Activated CD4-positive, alpha-beta T cell treated with anti-CD3 and anti-CD28 coated beads, Interleukin-2, amount 10 ng/mL, durations not matched to agents 7 days and 5 days (primary cell): ENCODE measurements around the gene GALNT10. TPM values are rescaled to one million over a fixed set of nuclear protein-coding genes. Genes with fewer than 3 reads are reported as not detected.

Experiments used
- CTCF ChIA-PET: fragments of 350-600 bp; sonication (Branson Sonifier 250); formaldehyde crosslinking; loops from one replicate; lab custom pipeline; 2021; ENCODE audit warnings: antibody characterized with exemption; lab: Charles Lee
- POLR2A ChIA-PET: fragments of 350-600 bp; sonication (Branson Sonifier 250); formaldehyde crosslinking; loops from one replicate; lab custom pipeline; 2021; ENCODE audit warnings: antibody characterized with exemption; lab: Charles Lee
- DNase-seq: peaks from one replicate; pipeline ENCODE4 v3.0.0-alpha.2; 2020
- H3K27ac Mint-ChIP-seq: one replicate; pipeline ENCODE4 v1.8.0; 2021; ENCODE audit warnings: mild to moderate bottlenecking, moderate library complexity, mixed read lengths
- H3K27me3 Mint-ChIP-seq: one replicate; pipeline ENCODE4 v1.8.0; 2021; ENCODE audit warnings: mixed read lengths
- H3K36me3 Mint-ChIP-seq: one replicate; pipeline ENCODE4 v1.8.0; 2021; ENCODE audit warnings: low read depth, mixed read lengths
- H3K4me1 Mint-ChIP-seq: one replicate; pipeline ENCODE4 v1.8.0; 2021; ENCODE audit warnings: mixed read lengths
- H3K4me3 Mint-ChIP-seq: one replicate; pipeline ENCODE4 v1.8.0; 2021; ENCODE audit warnings: mild to moderate bottlenecking, moderate library complexity, mixed read lengths
- H3K9me3 Mint-ChIP-seq: one replicate; pipeline ENCODE4 v1.8.0; 2021; ENCODE audit warnings: mixed read lengths
- total RNA-seq, 2 experiments: library from RNA; stranded (reverse); gene quantifications; one replicate each; pipeline ENCODE4 v1.2.3, GENCODE V29; 2021

Gene GALNT10
- total RNA-seq, 2 experiments from 2014 or later: 44.2 to 47.2 TPM

DNA sequence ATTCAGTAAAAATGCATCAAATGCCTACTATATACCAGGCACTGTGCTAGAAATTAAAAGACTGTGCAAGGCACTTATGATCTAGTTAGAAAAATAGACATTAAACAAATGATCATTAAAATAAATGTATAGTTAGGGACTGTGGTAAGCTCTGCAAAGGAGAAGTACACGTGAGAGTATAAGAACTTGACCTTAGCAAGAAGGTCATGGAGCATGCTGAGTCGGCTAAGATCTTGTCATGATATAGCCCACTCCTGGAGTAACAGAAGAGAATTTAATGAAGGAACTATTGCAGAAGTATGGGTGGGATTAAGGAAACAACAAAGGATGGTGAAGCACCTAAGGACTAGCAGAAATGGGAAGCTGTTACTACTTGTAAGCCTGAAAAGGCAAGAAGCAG is 231.8 kb downstream of the GALNT10 start:
- Mint-ChIP-seq H3K4me3 (no peak overlapping the region), H3K36me3 (peaks cover 35% of the 10 kb centered on the region), H3K27ac (no peak overlapping the region), H3K9me3 (peaks cover 3% of the 10 kb centered on the region), H3K4me1 (peaks cover 2% of the 10 kb centered on the region), H3K27me3 (no peaks in the 10 kb centered on the region)
- DNase-seq: no peak
- ChIA-PET CTCF (interaction anchor here (0.6 to 2.5 kb wide), 4 partner anchors 15 to 350 kb away, joined by 3 to 9 read pairs (median 4); no protein-coding TSS in a partner anchor), POLR2A (no interaction called here)

DNA sequence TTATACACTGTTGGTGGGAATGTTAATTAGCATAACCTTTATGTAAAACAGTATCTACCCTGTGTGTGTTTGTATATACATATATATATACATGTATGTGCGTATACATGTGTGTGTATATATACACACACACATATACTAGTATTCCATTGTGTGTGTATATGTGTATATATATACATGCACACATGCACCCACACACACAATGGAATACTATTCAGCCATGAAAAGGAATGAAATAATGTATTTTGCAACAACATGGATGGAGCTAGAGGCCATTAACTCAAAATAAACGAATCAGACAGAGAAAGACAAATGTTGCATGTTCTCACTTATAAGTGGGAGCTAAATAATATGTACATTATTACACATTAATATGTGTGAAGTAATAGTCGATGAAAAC is 237.7 kb downstream of the GALNT10 start:
- Mint-ChIP-seq H3K4me1 (peaks cover 2% of the 10 kb centered on the region), H3K27me3 (no peaks in the 10 kb centered on the region), H3K27ac (no peak overlapping the region), H3K9me3 (peaks cover 2% of the 10 kb centered on the region), H3K36me3 (peaks cover 12% of the 10 kb centered on the region), H3K4me3 (no peak overlapping the region)
- CTCF ChIA-PET: no interaction called here
- POLR2A ChIA-PET: no interaction called here
- DNase-seq: no peak

DNA sequence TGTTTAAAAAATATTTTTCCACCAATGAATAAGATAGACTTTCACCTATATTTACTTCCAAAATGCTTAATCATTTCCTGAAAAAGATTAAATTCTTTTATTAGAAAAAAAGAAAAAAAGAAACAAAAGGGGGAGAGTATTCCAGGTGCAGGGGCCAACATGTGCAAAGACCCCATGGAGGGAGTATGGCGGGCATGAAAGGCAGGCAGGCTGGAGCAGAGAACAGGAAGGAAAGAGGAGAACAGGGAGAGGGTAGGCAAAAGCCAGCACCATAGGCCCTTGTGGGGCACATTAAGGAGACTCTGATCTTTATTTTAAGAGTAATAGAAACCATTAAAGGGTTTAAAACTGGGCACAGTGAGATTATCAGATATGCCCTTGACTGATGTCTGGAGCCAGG is 238.8 kb downstream of the GALNT10 start:
- Mint-ChIP-seq H3K36me3 (peaks cover 10% of the 10 kb centered on the region), H3K4me1 (peaks cover 2% of the 10 kb centered on the region), H3K4me3 (no peak overlapping the region), H3K9me3 (peaks cover 2% of the 10 kb centered on the region), H3K27me3 (no peaks in the 10 kb centered on the region), H3K27ac (no peak overlapping the region)
- POLR2A ChIA-PET: no interaction called here
- CTCF ChIA-PET: no interaction called here
- no peak for DNase-seq

DNA sequence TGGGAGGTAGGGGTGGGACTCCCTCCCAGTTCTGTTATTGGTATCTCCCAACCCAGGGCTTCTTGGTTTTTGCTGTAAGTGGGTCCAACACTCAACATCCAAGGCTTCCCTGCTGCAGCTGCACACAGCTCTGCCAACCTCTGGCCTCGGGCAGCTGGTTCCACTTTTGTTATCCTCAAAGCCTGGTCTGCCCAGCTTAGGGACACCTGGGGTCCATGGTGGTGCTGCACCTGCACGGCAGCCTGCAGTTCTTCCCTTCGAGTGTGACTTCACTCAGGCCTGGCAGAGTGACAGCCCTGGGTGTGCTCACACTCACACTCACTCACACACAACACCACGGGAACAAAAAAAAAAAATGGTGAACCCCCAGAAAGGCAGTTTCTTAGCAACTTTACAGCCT is 239.9 kb downstream of the GALNT10 start:
- no peak overlapping the region for H3K27ac Mint-ChIP-seq
- no peaks in the 10 kb centered on the region for H3K4me1 Mint-ChIP-seq
- peaks cover 15% of the 10 kb centered on the region for H3K36me3 Mint-ChIP-seq
- no peaks in the 10 kb centered on the region for H3K27me3 Mint-ChIP-seq
- POLR2A ChIA-PET: no interaction called here
- CTCF ChIA-PET: no interaction called here
- no peak overlapping the region for H3K4me3 Mint-ChIP-seq
- no peak for DNase-seq
- H3K9me3 Mint-ChIP-seq: peaks cover 2% of the 10 kb centered on the region

DNA sequence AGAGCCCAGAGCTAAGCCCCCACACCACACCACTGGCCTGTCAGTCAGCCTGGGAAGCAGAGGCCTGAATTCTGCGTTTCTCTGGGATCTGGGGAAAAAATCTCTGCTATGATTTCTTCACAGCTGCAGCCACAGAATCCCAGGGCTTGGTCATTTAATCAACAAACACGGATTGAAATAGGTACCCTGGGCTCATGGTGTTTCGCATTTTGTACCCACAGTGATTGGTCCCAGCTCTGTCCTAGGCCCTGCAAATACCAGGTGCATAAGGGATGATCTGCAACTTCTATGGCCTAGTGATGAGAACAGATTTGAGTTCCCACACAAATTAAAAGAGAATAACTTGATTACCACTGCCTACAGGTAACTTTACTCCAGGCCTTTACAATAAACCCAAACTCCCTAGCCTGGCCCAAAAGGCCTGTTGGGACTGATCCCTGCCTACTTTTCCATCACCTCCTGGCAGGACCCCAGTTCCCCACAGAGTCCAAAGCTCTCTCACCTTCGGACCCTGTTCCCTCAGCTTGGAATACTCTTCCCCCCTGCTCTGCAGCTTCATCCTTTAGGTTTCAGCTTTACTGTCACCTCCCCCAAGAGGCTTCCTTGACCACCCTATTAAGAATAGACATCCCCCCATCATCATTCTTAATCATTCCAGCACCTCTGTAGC is 240.6 kb downstream of the GALNT10 start:
- POLR2A ChIA-PET: no interaction called here
- DNase-seq: no peak
- Mint-ChIP-seq H3K9me3 (peaks cover 2% of the 10 kb centered on the region), H3K4me3 (no peak overlapping the region), H3K27ac (no peak overlapping the region), H3K36me3 (peaks cover 20% of the 10 kb centered on the region), H3K27me3 (no peaks in the 10 kb centered on the region), H3K4me1 (no peaks in the 10 kb centered on the region)
- CTCF ChIA-PET: no interaction called here

DNA sequence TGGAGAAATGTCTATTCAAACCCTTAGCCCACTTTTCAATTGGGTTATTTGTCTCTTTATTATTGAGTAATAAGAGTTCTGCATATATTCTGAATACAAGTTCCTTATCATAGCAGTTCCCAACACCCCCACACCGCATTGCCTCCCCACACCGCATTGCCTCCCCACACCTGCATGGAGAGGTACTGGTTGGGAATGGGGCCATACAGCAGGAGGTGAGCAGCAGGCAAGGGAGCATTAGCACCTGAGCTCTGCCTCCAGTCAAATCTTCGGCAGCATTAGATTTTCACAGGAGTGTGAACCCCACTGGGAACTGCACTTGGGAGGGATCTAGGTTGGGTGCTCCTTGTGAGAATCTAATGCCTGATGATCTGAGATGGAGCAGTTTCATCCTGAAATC is 244.7 kb downstream of the GALNT10 start:
- peaks cover 50% of the 10 kb centered on the region for H3K36me3 Mint-ChIP-seq
- no peaks in the 10 kb centered on the region for H3K4me1 Mint-ChIP-seq
- CTCF ChIA-PET: no interaction called here
- H3K4me3 Mint-ChIP-seq: no peak overlapping the region
- no peaks in the 10 kb centered on the region for H3K9me3 Mint-ChIP-seq
- no peaks in the 10 kb centered on the region for H3K27me3 Mint-ChIP-seq
- H3K27ac Mint-ChIP-seq: no peak overlapping the region
- peak; percentile 4 for DNase-seq
- POLR2A ChIA-PET: no interaction called here

DNA sequence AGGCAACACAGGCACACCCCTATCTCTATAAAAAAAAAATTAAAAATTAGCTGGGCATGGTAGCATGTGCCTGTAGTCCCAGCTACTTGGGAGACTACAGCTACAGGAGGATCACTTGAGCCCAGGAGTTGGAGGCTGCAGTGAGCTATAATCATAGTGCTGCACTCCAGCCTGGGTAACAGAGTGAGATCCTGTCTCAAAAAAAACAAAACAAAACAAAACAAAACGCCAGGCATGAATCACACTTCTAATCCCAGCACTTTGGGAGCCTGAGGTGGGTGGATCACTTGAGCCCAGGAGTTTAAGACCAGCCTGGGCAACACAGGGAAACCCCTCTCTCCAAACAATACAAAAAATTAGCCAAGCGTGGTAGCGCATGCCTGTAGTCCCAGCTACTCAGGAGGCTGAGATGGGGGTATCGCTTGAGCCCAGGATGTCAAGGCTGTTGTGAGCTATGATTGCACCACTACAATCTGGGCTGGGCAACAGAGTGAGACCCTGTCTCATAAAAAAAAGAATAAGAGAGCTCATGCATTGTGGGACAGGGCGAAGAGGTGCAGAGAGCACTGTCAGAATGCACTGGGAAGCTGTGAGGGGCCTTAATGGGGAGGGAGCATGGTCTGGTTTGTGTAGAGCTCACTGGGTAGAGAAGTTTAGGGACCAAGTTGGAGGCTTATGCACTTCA is 246.9 kb downstream of the GALNT10 start:
- peaks cover 71% of the 10 kb centered on the region for H3K36me3 Mint-ChIP-seq
- no peaks in the 10 kb centered on the region for H3K27me3 Mint-ChIP-seq
- H3K4me3 Mint-ChIP-seq: no peak overlapping the region
- H3K27ac Mint-ChIP-seq: no peak overlapping the region
- no peaks in the 10 kb centered on the region for H3K9me3 Mint-ChIP-seq
- DNase-seq: peak; percentile 0
- peaks cover 8% of the 10 kb centered on the region for H3K4me1 Mint-ChIP-seq
- CTCF ChIA-PET: interaction anchor here (0.7 to 1.1 kb wide), 2 partner anchors 15 to 374 kb away, joined by 3 to 6 read pairs; no protein-coding TSS in a partner anchor
- POLR2A ChIA-PET: no interaction called here

DNA sequence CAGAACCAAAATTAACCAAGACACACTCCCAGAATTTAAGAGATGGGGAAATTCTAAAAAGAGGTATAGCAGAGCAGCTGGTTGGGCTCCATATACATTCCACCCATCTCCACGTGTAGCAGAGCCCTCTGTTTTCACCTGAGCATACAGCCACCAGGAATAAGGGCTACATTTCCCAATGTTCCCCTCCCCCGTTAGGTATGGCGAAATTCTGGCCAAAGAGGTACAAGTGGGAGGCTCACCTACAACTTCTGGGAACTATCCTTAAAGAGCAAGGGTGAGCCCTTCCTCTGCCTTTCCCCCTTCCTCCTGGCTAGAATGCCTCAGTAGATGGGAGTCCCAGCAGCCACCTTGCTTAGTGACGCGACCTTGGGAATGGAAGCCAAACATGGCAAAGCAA is 250.0 kb downstream of the GALNT10 start:
- Mint-ChIP-seq H3K27ac (no peak overlapping the region), H3K4me1 (peaks cover 26% of the 10 kb centered on the region), H3K36me3 (peaks cover 68% of the 10 kb centered on the region), H3K27me3 (no peaks in the 10 kb centered on the region), H3K4me3 (no peak overlapping the region), H3K9me3 (no peaks in the 10 kb centered on the region)
- peak; percentile 3 for DNase-seq
- CTCF ChIA-PET: interaction anchor here (1.6 kb wide), 1 partner anchor 19 kb away, joined by 3 read pairs; no protein-coding TSS in a partner anchor
- POLR2A ChIA-PET: no interaction called here

DNA sequence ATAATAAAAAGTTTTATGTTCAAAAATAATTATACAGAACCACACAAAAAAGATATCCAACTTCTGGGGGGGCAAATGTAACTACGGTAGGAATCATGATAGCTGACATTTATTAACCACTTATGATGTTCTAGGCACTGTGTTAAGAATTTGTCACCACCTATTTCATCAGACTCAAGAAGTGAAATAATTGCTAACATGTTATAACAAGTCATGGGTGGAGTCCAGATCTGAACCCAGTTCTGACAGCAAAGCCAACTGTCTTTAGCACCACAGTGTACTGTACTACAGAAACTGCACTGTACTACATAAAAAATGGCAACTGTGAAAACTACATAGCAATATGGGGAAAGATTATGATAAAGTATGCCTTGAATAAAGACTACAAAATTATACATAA is 252.3 kb downstream of the GALNT10 start:
- H3K4me3 Mint-ChIP-seq: no peak overlapping the region
- ChIA-PET CTCF (no interaction called here), POLR2A (no interaction called here)
- peaks cover 52% of the 10 kb centered on the region for H3K36me3 Mint-ChIP-seq
- no peak overlapping the region for H3K27ac Mint-ChIP-seq
- DNase-seq: no peak
- H3K27me3 Mint-ChIP-seq: no peaks in the 10 kb centered on the region
- H3K4me1 Mint-ChIP-seq: peaks cover 35% of the 10 kb centered on the region
- H3K9me3 Mint-ChIP-seq: no peaks in the 10 kb centered on the region

DNA sequence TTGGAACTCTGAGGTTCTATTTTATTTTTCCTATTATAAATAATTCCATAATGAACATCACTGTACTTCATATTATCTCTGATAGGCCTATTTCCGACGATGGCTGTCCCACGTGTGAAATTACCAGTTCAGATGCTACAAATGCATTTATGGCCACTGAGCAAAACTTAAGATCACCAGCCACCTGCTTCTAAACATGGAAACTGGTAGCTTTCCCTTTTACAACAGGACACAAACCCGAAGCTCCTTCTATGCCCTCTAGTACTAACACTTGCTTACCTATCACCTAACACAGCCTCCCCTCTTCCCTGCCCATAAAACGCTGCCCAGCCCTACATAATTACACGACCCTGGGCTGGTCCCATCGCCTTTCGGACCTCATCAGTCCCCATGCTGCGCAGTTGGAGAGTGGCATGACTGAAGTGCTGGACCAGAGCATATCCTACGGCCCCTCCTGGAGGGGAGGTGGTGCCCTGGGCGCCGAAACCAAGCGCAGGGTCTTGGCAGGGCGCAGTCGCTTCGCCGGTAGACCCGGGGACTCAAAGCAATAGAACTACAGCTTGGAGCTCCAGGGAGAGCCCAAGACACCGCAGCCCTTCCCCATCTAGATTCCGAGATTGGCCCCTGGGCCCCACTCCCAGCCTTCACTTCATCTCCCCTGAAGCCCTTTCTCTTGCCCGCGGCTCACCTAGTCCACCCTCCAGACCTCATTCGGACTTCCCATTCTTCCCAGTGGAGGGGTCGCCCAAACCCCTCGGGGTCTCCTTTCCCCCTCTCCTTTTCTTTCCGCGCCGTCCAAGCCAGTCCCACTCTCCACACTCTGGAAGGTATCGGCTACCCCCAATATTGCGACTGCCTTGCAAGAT is 254.3 kb downstream of the GALNT10 start:
- Mint-ChIP-seq H3K4me1 (peaks cover 53% of the 10 kb centered on the region), H3K27ac (peak overlapping the region; percentile 95), H3K36me3 (peaks cover 40% of the 10 kb centered on the region), H3K4me3 (peak overlapping the region; percentile 100), H3K9me3 (no peaks in the 10 kb centered on the region), H3K27me3 (no peaks in the 10 kb centered on the region)
- ChIA-PET POLR2A (no interaction called here), CTCF (interaction anchor here (1.0 kb wide), 1 partner anchor 27 kb away, joined by 3 read pairs; no protein-coding TSS in a partner anchor)
- DNase-seq: peak; percentile 12

DNA sequence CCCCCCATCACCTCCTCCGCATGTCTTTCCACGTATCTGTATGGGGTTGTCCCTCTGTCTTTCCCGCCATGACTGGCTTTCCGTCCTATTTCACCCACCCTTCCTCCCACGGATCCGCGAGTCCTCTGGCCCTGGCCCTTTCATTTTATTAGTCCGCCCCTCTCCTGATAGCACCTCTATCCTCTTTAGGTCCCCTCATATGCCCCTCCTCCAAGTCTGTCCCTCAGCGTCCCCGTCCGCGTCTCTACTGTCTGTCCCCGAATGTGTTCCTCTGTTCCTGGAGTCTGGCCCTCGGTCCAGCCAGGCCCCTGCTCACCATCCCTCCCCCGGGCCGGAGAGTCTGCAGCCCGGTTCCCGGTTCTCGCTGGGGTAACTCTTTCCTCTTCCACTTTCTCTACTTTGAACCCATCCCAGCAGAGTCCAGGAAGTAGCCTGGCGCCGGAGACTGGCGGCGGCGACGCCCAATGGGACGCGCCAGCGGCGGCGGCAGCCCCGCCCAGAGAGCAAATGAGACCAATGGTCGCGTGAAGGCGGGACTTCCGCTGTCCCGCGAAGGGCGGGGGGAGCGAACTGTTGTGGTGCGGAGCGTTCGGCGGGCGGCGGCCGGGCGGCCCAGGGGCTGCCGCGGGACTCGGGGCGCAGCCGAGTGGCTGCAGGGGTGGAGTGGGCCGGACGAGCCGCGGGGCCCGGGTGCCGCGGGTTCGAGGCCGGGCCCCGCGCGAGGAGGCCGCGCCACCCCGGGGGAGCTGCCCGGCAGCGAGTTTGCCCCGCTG is 255.1 kb downstream of the GALNT10 start, which contains the start of gene SAP30L:
Gene SAP30L, plus strand, starts transcription at position 576 of the 773 bp plus-strand sequence. CDS start 608 bp downstream, outside the sequence.
- CTCF ChIA-PET: interaction anchor here (0.7 to 0.8 kb wide), 2 partner anchors 18 to 402 kb away, joined by 3 read pairs; no protein-coding TSS in a partner anchor
- Mint-ChIP-seq H3K36me3 (peaks cover 40% of the 10 kb centered on the region), H3K27ac (peak within 1 kb of the TSS; percentile 95), H3K9me3 (no peaks in the 10 kb centered on the region), H3K4me3 (peak within 1 kb of the TSS; percentile 100), H3K27me3 (no peaks in the 10 kb centered on the region), H3K4me1 (peaks cover 59% of the 10 kb centered on the region)
- POLR2A ChIA-PET: no interaction called here
- peak; percentile 94 for DNase-seq
